Activated gamma-delta T cell treated with Interleukin-2 at 50 U/mL for 16 hours (primary cell): Measurements from ENCODE around the gene NR2C2.
"Not testable (repeated sequence)": the region's sequence is repeated elsewhere in the genome, so short reads cannot be mapped to it uniquely, and the experiment has no call there.

ENCODE experiments used
- DNase-seq: peaks from one replicate; pipeline ENCODE4 v3.0.0-alpha.2; 2020

NR2C2 gene

DNA sequence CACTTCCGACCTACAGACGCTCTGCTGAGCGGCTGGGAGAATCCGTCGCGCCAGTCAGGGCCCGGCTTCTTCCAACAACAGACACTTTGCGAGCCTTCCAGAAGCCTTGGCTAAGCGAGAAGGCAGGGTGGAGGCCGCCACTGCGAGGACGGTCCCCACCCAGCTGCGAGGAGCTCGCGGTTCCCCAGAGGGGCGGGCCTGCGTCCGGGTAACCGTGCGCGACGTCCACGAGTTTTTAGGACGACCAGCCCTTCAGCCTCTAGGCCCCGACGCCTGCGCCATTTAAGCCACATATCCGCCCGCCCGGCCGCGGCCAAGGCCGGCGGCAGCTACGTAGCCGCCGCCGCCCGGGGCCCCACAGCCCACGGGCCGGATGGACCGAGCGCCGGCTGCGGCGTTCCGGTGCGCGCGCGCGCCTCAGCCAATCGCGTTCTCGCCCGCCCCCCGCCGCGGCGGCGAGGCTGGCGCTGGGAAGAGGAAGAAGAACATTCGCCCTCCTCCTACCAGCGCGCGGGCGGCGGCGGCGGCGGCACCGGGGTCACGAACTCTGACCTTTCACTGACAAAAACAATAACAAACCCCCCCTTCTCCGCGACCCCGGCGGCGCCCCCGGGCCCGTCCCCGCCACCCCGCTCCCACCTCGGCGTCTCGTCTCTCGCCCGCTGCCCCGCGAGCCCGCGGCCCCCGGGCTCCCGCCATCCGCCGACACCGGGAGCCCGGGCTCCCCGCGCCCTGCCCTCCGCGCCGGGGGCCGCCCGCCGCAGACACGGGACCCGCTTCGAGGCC, at the start of gene NR2C2:
Gene NR2C2 (plus strand): TSS at position 484 of the 786 bp plus-strand sequence. CDS start 56,332 bp downstream, outside the sequence.
- peak; percentile 85 for DNase-seq

- DNase-seq, result no peak
Observed at GRCh38 chr3:14898929-14899328, 48.5 kb upstream of the NR2C2 start.

- DNase-seq, result no peak
Observed at GRCh38 chr3:14899993-14900618, 47.3 kb upstream of the NR2C2 start.

DNA sequence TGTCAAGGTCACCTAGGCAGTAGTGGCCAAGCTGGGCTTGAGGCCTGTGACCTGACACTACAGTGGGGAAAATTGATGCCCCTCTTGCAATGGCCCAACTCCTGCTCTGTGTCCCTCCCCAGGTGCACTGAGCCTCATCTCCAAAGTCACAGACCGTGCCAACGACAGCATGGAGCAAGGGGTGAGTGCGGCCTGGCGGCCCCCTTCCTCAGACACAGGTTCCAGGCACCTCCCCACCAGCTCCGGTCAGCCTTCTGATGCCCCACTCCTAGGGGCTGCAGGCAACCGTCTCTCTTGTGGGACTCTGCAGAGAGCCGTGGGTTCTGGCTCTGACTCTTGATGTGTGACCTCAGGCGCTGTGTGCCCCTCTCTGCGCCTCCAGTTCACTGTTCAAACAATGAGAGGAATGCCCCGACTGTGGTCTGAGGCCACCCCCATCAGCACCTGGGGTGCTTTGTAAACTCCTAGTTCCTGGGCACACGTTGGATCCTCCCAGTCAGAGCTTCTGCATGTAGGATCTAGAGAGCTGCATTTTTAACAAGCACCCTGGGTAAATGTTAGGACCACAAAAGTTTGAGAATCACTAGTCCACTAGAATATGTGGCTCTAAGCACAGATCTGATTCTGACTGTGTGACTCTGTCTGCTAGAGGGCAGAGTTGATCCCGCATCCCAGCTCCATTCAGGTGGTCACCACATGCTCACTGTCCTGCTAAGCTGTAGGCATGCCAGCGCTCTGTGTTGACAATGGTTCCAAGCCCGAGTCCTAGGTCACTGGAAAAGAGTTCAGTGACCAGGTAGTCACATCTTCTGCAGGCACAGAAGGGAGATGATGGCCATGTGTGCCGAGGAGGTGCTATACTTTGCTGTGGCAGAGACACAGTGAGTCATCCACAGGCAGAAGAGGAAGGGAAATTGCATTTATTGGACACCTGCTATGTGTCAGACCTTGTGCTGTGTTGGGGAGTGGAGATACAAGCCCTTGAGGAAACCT, 46.2 kb upstream of the NR2C2 start:
- DNase-seq, result no peak

- no peak for DNase-seq
Observed at GRCh38 chr3:14902719-14903118, 44.7 kb upstream of the NR2C2 start.

DNA sequence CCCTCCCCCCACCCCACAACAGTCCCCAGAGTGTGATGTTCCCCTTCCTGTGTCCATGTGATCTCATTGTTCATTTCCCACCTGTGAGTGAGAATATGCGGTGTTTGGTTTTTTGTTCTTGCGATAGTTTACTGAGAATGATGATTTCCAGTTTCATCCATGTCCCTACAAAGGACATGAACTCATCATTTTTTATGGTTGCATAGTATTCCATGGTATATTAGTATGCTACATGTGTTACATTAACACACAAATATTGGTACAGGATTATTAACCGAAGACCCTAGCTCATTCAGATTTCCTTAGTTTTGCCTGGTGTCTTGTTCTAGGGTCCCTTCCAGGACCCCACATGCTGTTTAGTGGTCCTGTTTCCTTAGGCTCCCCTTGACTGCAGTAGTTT, 43.9 kb upstream of the NR2C2 start:
- DNase-seq, result not testable (repeated sequence)

GRCh38 chr3:14905055-14905657, 42.2 kb upstream of the NR2C2 start:
- no peak for DNase-seq

- DNase-seq, result no peak
Observed at GRCh38 chr3:14906355-14906971, 40.9 kb upstream of the NR2C2 start.

- no peak for DNase-seq
Observed at GRCh38 chr3:14907043-14907966, 40.1 kb upstream of the NR2C2 start.

DNA sequence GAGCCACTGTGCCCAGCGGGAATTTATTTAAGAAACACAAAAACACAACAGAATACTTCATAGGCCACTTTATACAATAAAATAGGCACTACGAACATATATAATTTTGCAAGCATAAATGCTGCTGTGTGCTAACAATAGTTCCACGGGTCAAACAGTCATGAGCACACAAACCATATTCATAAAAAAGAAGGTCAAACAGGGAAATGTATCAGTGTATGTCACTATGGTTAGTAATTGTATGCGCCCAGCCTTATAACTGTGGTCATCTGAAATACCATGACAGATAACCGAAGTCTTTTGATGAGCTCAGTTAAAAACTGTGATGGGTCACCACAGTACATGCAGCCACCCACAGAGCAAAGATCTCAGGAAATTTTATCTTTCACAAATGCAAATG, 38.1 kb upstream of the NR2C2 start:
- no peak for DNase-seq

DNA sequence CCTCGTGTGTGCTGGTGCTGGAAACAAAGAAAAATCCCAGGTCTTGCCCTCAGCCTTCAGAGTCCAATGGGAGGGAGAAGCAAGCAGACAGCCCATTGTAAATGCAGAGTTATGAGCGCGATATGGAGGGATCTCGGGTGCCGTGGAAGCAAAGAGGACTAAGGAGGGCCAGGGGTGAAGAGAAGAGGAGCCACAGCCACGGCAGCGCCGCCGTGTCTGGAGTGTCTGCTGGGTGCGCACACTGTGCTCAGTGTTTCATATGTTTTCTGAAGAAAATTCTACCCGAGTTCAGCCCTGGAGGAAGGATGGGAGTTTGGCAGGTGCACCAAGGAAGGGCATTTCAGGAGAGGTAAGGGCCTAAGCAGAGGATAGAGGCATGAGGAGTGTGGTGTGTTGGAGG, 35.7 kb upstream of the NR2C2 start:
- no peak for DNase-seq

GRCh38 chr3:14913071-14913925, 34.1 kb upstream of the NR2C2 start:
- no peak for DNase-seq

DNA sequence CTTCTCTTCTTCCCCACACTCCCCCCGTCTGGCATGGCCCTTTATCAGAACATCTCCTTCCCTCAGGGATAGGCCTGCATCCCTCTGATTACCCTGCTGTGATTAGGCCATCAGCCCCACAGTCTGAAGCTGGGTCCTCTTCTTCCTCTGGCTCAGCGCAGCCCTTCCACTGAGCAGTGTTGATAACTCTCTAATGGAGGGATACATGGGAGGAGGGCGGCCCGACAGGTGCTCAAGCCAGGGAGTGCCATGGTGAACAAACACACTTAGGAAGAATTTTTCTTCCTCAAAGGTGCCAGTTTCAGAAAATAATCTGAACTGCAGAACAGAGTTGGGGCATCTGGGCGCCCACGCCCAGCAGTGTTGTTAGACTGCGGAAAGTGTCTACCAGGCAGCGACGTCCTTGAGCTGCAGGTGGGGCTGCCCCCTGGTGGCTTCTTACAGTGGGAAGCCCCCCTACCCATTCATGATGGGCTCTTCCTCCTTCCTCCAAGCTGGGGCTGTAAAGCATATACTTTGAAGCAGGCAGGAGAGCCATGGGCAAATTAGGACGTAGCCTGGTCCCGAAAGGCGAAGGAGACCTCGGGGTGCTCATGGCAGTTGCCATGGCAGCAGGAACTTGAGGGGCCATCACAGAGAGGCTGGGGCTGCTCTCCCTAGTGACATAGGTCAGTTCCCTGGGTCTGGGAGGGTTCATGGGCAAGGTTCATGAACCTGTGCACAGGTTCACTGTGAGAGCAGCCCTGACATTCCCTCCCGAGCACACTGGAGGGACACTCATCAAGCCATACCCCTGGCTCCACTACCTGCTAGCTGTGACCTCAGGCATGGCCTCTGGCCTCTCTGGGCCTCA, 33.2 kb upstream of the NR2C2 start:
- no peak for DNase-seq

GRCh38 chr3:14914779-14915117, 32.6 kb upstream of the NR2C2 start:
- no peak for DNase-seq

- no peak for DNase-seq
Observed at GRCh38 chr3:14915636-14916222, 31.7 kb upstream of the NR2C2 start.

DNA sequence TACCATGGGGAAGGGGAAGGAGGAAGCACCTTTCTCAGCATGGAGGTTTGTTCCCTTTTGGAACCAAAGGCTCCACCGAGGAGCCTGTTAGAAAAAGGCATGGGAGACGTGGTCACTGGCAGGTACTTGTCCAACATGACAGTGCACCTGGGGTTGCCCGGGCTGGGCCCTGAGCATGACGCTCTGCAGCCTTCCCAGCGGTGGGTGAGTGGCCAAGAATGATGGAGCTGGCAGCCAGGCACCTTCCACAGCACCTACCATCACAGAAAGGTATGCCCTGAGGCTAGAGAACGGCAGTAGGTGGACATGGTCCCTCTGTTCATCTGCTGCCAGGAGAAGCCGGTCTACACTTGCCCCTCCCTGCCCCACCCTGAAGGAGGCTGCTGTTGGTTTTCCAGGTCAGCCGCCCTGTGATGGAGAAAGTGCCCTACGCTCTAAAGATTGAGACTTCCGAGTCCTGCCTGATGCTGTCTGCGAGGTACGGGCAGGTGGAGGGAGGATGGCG, 29.0 kb upstream of the NR2C2 start:
- DNase-seq, result no peak

GRCh38 chr3:14920536-14920935, 26.8 kb upstream of the NR2C2 start:
- DNase-seq, result no peak

- DNase-seq, result peak; percentile 81
Observed at GRCh38 chr3:14921034-14921616, 26.3 kb upstream of the NR2C2 start.
